Measurements from ENCODE around the gene TTLL8.

Gene TTLL8

GRCh38 chr22:50061141-50061823, 3.2 kb upstream of the TTLL8 start:
- no peak for DNase-seq (ENCODE audit: low read depth)

GRCh38 chr22:50060441-50061140, 2.5 kb upstream of the TTLL8 start:
- DNase-seq (ENCODE audit: low read depth): no peak

GRCh38 chr22:50059881-50060262, 1.8 kb upstream of the TTLL8 start:
- no peak for DNase-seq (ENCODE audit: low read depth)

GRCh38 chr22:50058906-50059880, 1.1 kb upstream of the TTLL8 start:
- no peak for DNase-seq (ENCODE audit: low read depth)

GRCh38 chr22:50057278-50058060, 629 bp downstream of the TTLL8 start:
- no peak for DNase-seq (ENCODE audit: low read depth)

- DNase-seq (ENCODE audit: low read depth): no peak
Observed at GRCh38 chr22:50056214-50056972, 1.7 kb downstream of the TTLL8 start.

- DNase-seq (ENCODE audit: low read depth): no peak
Observed at GRCh38 chr22:50053861-50054260, 4.2 kb downstream of the TTLL8 start.

GRCh38 chr22:50051930-50052329, 6.2 kb downstream of the TTLL8 start:
- no peak for DNase-seq (ENCODE audit: low read depth)

GRCh38 chr22:50049299-50050195, 8.6 kb downstream of the TTLL8 start:
- DNase-seq (ENCODE audit: low read depth): no peak

- no peak for DNase-seq (ENCODE audit: low read depth)
Observed at GRCh38 chr22:50048836-50049235, 9.3 kb downstream of the TTLL8 start.

- no peak for DNase-seq (ENCODE audit: low read depth)
Observed at GRCh38 chr22:50048061-50048765, 9.9 kb downstream of the TTLL8 start.

- no peak for DNase-seq (ENCODE audit: low read depth)
Observed at GRCh38 chr22:50047346-50047745, 10.8 kb downstream of the TTLL8 start.

- DNase-seq (ENCODE audit: low read depth): no peak
Observed at GRCh38 chr22:50046481-50047245, 11.4 kb downstream of the TTLL8 start.

GRCh38 chr22:50046019-50046415, 12.1 kb downstream of the TTLL8 start:
- no peak for DNase-seq (ENCODE audit: low read depth)

GRCh38 chr22:50045211-50046018, 12.7 kb downstream of the TTLL8 start:
- no peak for DNase-seq (ENCODE audit: low read depth)

GRCh38 chr22:50044485-50045118, 13.5 kb downstream of the TTLL8 start:
- no peak for DNase-seq (ENCODE audit: low read depth)

- no peak for DNase-seq (ENCODE audit: low read depth)
Observed at GRCh38 chr22:50041361-50042065, 16.6 kb downstream of the TTLL8 start.
